Sigmoid colon (tissue), 4 donors: Measurements from ENCODE around the gene CPM.

Source experiments
- EP300 ChIP-seq, 4 donors: sonication (generic); formaldehyde crosslinking; IDR thresholded peaks; one replicate each; pipeline ENCODE4 v1.6.1; 2017; ENCODE audit warnings: antibody characterized with exemption in 4 of 4
- POLR2A ChIP-seq, 2 donors: fragments of 450-650 bp; IDR thresholded peaks; one replicate each; pipeline ENCODE4 v1.6.1; 2016; ENCODE audit warnings: antibody characterized with exemption in 2 of 2, mild to moderate bottlenecking in 2 of 2, moderate library complexity in 2 of 2
- POLR2AphosphoS5 ChIP-seq, 4 donors: sonication (generic); formaldehyde crosslinking; IDR thresholded peaks; one replicate each; pipeline ENCODE4 v1.6.1; 2017; ENCODE audit warnings: antibody characterized with exemption in 4 of 4
- TF ChIP-seq, protein P1 (sequence below), 4 experiments: fragments of 450-650 bp in 3 of 4; fragments of 200-600 bp in 1 of 4; IDR thresholded peaks; one replicate each; pipeline ENCODE4 v1.5.1; 2016 to 2019; ENCODE audit warnings: antibody characterized with exemption in 4 of 4, mild to moderate bottlenecking in 3 of 4, moderate library complexity in 2 of 4

DNA sequence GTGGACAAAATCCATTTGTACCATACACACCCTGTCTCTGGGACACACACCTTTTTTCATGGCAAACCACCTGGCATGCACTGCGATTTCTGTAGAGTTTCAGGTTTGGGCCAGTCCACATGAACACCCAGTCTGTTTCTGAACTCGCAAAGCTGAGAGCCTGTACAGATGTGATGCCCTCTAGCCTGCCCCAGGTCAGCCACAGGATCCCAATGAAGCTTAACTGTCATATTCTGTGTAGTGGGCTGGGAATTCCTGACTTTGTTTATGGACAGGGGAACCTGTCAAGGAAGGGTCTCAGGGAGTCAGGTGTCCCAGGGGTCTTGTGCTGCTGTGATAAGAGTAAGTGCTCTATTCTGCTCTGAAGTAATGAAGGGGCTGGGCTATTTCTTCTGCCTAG lies 39.8 kb downstream of the CPM start:
- no peak for TF ChIP-seq POLR2A (IDR thresholded peaks at IDR 0.05)
- TF ChIP-seq, protein P1, sequence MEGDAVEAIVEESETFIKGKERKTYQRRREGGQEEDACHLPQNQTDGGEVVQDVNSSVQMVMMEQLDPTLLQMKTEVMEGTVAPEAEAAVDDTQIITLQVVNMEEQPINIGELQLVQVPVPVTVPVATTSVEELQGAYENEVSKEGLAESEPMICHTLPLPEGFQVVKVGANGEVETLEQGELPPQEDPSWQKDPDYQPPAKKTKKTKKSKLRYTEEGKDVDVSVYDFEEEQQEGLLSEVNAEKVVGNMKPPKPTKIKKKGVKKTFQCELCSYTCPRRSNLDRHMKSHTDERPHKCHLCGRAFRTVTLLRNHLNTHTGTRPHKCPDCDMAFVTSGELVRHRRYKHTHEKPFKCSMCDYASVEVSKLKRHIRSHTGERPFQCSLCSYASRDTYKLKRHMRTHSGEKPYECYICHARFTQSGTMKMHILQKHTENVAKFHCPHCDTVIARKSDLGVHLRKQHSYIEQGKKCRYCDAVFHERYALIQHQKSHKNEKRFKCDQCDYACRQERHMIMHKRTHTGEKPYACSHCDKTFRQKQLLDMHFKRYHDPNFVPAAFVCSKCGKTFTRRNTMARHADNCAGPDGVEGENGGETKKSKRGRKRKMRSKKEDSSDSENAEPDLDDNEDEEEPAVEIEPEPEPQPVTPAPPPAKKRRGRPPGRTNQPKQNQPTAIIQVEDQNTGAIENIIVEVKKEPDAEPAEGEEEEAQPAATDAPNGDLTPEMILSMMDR (IDR thresholded peaks at IDR 0.05) = no peak
- TF ChIP-seq POLR2AphosphoS5 (IDR thresholded peaks at IDR 0.05) = no peak
- TF ChIP-seq EP300 (IDR thresholded peaks at IDR 0.05) = no peak
